Suprapubic skin (tissue), 3 donors: ENCODE results near the gene VWF.

Experiments
- EP300 ChIP-seq: sonication (generic); formaldehyde crosslinking; IDR thresholded peaks from one replicate; pipeline ENCODE4 v1.6.1; 2017; ENCODE audit warnings: antibody characterized with exemption
- POLR2A ChIP-seq, 2 donors: fragments of 450-650 bp; IDR thresholded peaks; one replicate each; pipeline ENCODE4 v1.6.1; 2017; ENCODE audit warnings: antibody characterized with exemption in 2 of 2, mild to moderate bottlenecking in 2 of 2, moderate library complexity in 2 of 2
- TF ChIP-seq, protein P1 (sequence below), 2 donors: fragments of 200-600 bp in 1 of 2; fragments of 450-650 bp in 1 of 2; sonication (generic) in 1 of 2; IDR thresholded peaks; one replicate each; pipeline ENCODE4 v1.5.1; 2016 to 2019; ENCODE audit warnings: antibody characterized with exemption in 2 of 2, mild to moderate bottlenecking in 1 of 2, moderate library complexity in 1 of 2

DNA sequence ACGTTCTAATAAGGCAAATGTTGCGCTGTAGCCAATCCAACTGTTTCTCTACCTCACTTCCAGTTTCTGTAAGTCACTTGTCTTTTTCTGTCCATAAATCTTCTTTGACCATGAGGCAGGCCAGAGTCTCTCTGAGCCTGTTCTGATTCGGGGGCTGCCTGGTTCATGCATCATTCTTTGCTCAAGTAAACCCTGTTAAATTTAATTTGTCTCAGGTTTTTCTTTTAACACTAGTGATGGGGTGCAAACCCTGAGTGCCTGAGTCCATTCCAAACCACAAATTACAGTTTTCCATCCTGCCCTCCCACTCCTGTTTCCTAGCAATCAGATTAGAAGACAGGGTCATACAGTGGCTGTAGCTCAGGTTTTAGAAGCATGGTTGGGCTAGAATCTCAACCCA lies 41.9 kb downstream of the VWF start:
- TF ChIP-seq, protein P1, sequence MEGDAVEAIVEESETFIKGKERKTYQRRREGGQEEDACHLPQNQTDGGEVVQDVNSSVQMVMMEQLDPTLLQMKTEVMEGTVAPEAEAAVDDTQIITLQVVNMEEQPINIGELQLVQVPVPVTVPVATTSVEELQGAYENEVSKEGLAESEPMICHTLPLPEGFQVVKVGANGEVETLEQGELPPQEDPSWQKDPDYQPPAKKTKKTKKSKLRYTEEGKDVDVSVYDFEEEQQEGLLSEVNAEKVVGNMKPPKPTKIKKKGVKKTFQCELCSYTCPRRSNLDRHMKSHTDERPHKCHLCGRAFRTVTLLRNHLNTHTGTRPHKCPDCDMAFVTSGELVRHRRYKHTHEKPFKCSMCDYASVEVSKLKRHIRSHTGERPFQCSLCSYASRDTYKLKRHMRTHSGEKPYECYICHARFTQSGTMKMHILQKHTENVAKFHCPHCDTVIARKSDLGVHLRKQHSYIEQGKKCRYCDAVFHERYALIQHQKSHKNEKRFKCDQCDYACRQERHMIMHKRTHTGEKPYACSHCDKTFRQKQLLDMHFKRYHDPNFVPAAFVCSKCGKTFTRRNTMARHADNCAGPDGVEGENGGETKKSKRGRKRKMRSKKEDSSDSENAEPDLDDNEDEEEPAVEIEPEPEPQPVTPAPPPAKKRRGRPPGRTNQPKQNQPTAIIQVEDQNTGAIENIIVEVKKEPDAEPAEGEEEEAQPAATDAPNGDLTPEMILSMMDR (IDR thresholded peaks at IDR 0.05) = no peak
- no peak for TF ChIP-seq POLR2A (IDR thresholded peaks at IDR 0.05)
- no peak for TF ChIP-seq EP300
